IMR-90 (cell line): Measurements from ENCODE around the gene CPNE9. TPM values are rescaled to one million over a fixed set of nuclear protein-coding genes. Genes with fewer than 3 reads are reported as not detected.

Experiments
- ATAC-seq: fragments of 200-7000 bp; cut with Tn5 transposase; 2 replicates; pipeline ENCODE4 v1.9.1; 2020; ENCODE audit warnings: low read depth, mild to moderate bottlenecking, moderate library complexity
- BruUV-seq: library from RNA; stranded (reverse); fragments of 400-500 nt; replicated peaks from 2 replicates; lab custom pipeline; 2021; lab: Mats Ljungman, UMichigan
- CTCF ChIA-PET: fragments of 300-600 bp; formaldehyde crosslinking; extraction: SDS; loops from one replicate; lab custom pipeline; 2021; ENCODE audit warnings: antibody characterized with exemption; lab: Yijun Ruan, JAX
- POLR2A ChIA-PET: fragments of 300-600 bp; sonication (Branson Sonifier 250); formaldehyde crosslinking; loops from one replicate; lab custom pipeline; 2022; ENCODE audit warnings: antibody characterized with exemption; ENCODE audit not compliant: unreplicated experiment; lab: Charles Lee
- DNase-seq: peaks from one replicate; pipeline ENCODE4 v3.0.0; 2013
- H2AFZ ChIP-seq: replicated peaks from 2 replicates; pipeline ENCODE3; 2013; ENCODE audit warnings: low read length, mild to moderate bottlenecking; ENCODE audit not compliant: poor library complexity
- H2AK5ac ChIP-seq: 2 replicates; pipeline ENCODE4 v1.6.1; 2013; ENCODE audit warnings: low read depth, low read length, inconsistent platforms
- H2AK9ac ChIP-seq: replicated peaks from 2 replicates; pipeline ENCODE3; 2013; ENCODE audit warnings: mild to moderate bottlenecking, low read depth, low read length, moderate library complexity; ENCODE audit not compliant: poor library complexity
- H2BK120ac ChIP-seq: 2 replicates; pipeline ENCODE4 v1.6.1; 2013; ENCODE audit warnings: low read depth, low read length, inconsistent platforms
- H2BK15ac ChIP-seq: 3 replicates; pipeline ENCODE4 v1.6.1; 2013; ENCODE audit warnings: low read depth, low read length, inconsistent platforms
- H2BK20ac ChIP-seq: 2 replicates; pipeline ENCODE4 v1.6.1; 2013; ENCODE audit warnings: low read depth, mild to moderate bottlenecking, inconsistent platforms, low read length, moderate library complexity
- H2BK5ac ChIP-seq: 2 replicates; pipeline ENCODE4 v1.6.1; 2013; ENCODE audit warnings: mild to moderate bottlenecking, low read depth, low read length, inconsistent platforms; ENCODE audit not compliant: poor library complexity, severe bottlenecking
- H3K14ac ChIP-seq: replicated peaks from 2 replicates; pipeline ENCODE4 v1.6.1; 2013; ENCODE audit warnings: low read depth, low read length, inconsistent platforms
- H3K18ac ChIP-seq: 2 replicates; pipeline ENCODE4 v1.6.1; 2013; ENCODE audit warnings: low read depth, low read length, control low read depth
- H3K23ac ChIP-seq: 2 replicates; pipeline ENCODE4 v1.6.1; 2013; ENCODE audit warnings: low read depth, low read length, inconsistent platforms
- H3K27ac ChIP-seq: 2 replicates; pipeline ENCODE4 v1.5.1; 2013; ENCODE audit warnings: mild to moderate bottlenecking, control low read depth, low read length; ENCODE audit not compliant: insufficient read depth
- H3K27me3 ChIP-seq: 2 replicates; pipeline ENCODE4 v1.6.1; 2013; ENCODE audit warnings: low read length; ENCODE audit not compliant: control insufficient read depth, insufficient read depth
- H3K36me3 ChIP-seq: 2 replicates; pipeline ENCODE4 v1.6.1; 2013; ENCODE audit warnings: low read length, mixed read lengths; ENCODE audit not compliant: control insufficient read depth, insufficient read depth
- H3K4ac ChIP-seq: 2 replicates; pipeline ENCODE4 v1.6.1; 2013; ENCODE audit warnings: low read depth, low read length, inconsistent platforms
- H3K4me1 ChIP-seq: 2 replicates; pipeline ENCODE4 v1.6.1; 2013; ENCODE audit warnings: low read length, mixed read lengths; ENCODE audit not compliant: control insufficient read depth, insufficient read depth
- H3K4me2 ChIP-seq: 2 replicates; pipeline ENCODE4 v1.6.1; 2013; ENCODE audit warnings: low read depth, mild to moderate bottlenecking, control low read depth, low read length, moderate library complexity
- H3K4me3 ChIP-seq: 2 replicates; pipeline ENCODE4 v1.5.1; 2013; ENCODE audit warnings: low read depth, mild to moderate bottlenecking, control low read depth, low read length, moderate library complexity; ENCODE audit not compliant: insufficient read depth
- H3K56ac ChIP-seq: 2 replicates; pipeline ENCODE4 v1.6.1; 2013; ENCODE audit warnings: low read length, inconsistent platforms; ENCODE audit not compliant: insufficient read depth; ENCODE audit errors: extremely low read depth
- H3K79me1 ChIP-seq, 2 experiments: 2 replicates each; pipeline ENCODE4 v1.6.1; 2013; ENCODE audit warnings: low read length in 2 of 2, inconsistent platforms in 1 of 2, low read depth in 1 of 2
- H3K9ac ChIP-seq: 2 replicates; pipeline ENCODE4 v1.6.1; 2013; ENCODE audit warnings: low read depth, low read length, control low read depth
- H3K9me1 ChIP-seq: 2 replicates; pipeline ENCODE4 v1.6.1; 2013; ENCODE audit warnings: low read length, inconsistent platforms; ENCODE audit not compliant: insufficient read depth
- H3K9me3 ChIP-seq: 2 replicates; pipeline ENCODE4 v1.6.1; 2013; ENCODE audit warnings: low read length; ENCODE audit not compliant: control insufficient read depth, insufficient read depth
- H4K20me1 ChIP-seq: 2 replicates; pipeline ENCODE4 v1.6.1; 2013; ENCODE audit warnings: low read length, inconsistent platforms; ENCODE audit not compliant: insufficient read depth
- H4K5ac ChIP-seq: 2 replicates; pipeline ENCODE4 v1.6.1; 2013; ENCODE audit warnings: mild to moderate bottlenecking, low read depth, low read length, control low read depth
- H4K8ac ChIP-seq, 2 experiments: 2 replicates each; pipeline ENCODE4 v1.6.1; 2013; ENCODE audit warnings: low read depth in 2 of 2, low read length in 2 of 2, control low read depth in 1 of 2, inconsistent platforms in 1 of 2
- H4K91ac ChIP-seq: 2 replicates; pipeline ENCODE4 v1.6.1; 2013; ENCODE audit warnings: low read depth, low read length, inconsistent platforms; ENCODE audit not compliant: insufficient read depth
- BHLHE40 ChIP-seq: fragments of 150-350 bp; IDR thresholded peaks from 2 replicates; pipeline ENCODE4 v1.6.1; 2016; ENCODE audit warnings: mild to moderate bottlenecking, low read depth, low read length
- CEBPB ChIP-seq: IDR thresholded peaks from 2 replicates; pipeline ENCODE4 v1.6.1; 2012; ENCODE audit warnings: low read depth, low read length, improper control_type of control experiment
- CHD1 ChIP-seq: IDR thresholded peaks from 2 replicates; pipeline ENCODE4 v1.6.1; 2012; ENCODE audit warnings: low read depth, low read length, improper control_type of control experiment
- CTCF ChIP-seq: conservative IDR thresholded peaks from 2 replicates; pipeline ENCODE4 v1.5.1; 2012; ENCODE audit warnings: mild to moderate bottlenecking, low read depth, low read length, improper control_type of control experiment
- ELK1 ChIP-seq: fragments of 150-350 bp; IDR thresholded peaks from 2 replicates; pipeline ENCODE4 v1.6.1; 2016; ENCODE audit warnings: low read depth, mild to moderate bottlenecking, low read length, moderate library complexity, borderline replicate concordance
- FOS ChIP-seq: fragments of 150-350 bp; IDR thresholded peaks from 2 replicates; pipeline ENCODE4 v1.6.1; 2016; ENCODE audit warnings: low read depth, low read length
- MAFK ChIP-seq: IDR thresholded peaks from 2 replicates; pipeline ENCODE4 v1.6.1; 2012; ENCODE audit warnings: low read depth, low read length, improper control_type of control experiment
- MAZ ChIP-seq: IDR thresholded peaks from 2 replicates; pipeline ENCODE4 v1.6.1; 2012; ENCODE audit warnings: low read depth, mild to moderate bottlenecking, low read length, improper control_type of control experiment, moderate library complexity, borderline replicate concordance
- MXI1 ChIP-seq: IDR thresholded peaks from 2 replicates; pipeline ENCODE4 v1.6.1; 2012; ENCODE audit warnings: low read depth, mild to moderate bottlenecking, low read length, moderate library complexity, borderline replicate concordance
- POLR2A ChIP-seq: IDR thresholded peaks from 2 replicates; pipeline ENCODE4 v1.6.1; 2012; ENCODE audit warnings: mild to moderate bottlenecking, low read depth, low read length
- RAD21 ChIP-seq: IDR thresholded peaks from 2 replicates; pipeline ENCODE4 v1.6.1; 2012; ENCODE audit warnings: low read length, improper control_type of control experiment
- RCOR1 ChIP-seq: IDR thresholded peaks from 2 replicates; pipeline ENCODE4 v1.6.1; 2012; ENCODE audit warnings: mild to moderate bottlenecking, low read length, improper control_type of control experiment; ENCODE audit not compliant: insufficient replicate concordance
- RFX5 ChIP-seq: IDR thresholded peaks from 2 replicates; pipeline ENCODE4 v1.8.0; 2012; ENCODE audit warnings: low read depth, mild to moderate bottlenecking, low read length, moderate library complexity
- SMC3 ChIP-seq: fragments of 150-350 bp; IDR thresholded peaks from 2 replicates; pipeline ENCODE4 v1.6.1; 2016; ENCODE audit warnings: low read depth, mild to moderate bottlenecking, antibody characterized with exemption, low read length, moderate library complexity
- USF2 ChIP-seq: fragments of 150-350 bp; IDR thresholded peaks from 2 replicates; pipeline ENCODE4 v1.6.1; 2017; ENCODE audit warnings: mild to moderate bottlenecking, antibody characterized with exemption, low read length, low read depth
- WGBS, 2 experiments: methylation state at CpG; one replicate each; pipeline versions ENCODE4 v1.1.5 to v1.1.7; 2013; ENCODE audit warnings: missing lambda C conversion rate in 2 of 2; ENCODE audit not compliant: insufficient read length in 1 of 2; ENCODE audit errors: extremely low coverage in 2 of 2; 5-methylcytosine and 5-hydroxymethylcytosine counted together
- dilution Hi-C: fragments of 300-500 bp; cut with HindIII; formaldehyde crosslinking; loops from one replicate; pipeline ENCODE4 v1.14.3; 2018; ENCODE audit warnings: low sequenced_read_pairs; ENCODE audit not compliant: unreplicated experiment
- in situ Hi-C: fragments of 300-500 bp; cut with MboI; formaldehyde crosslinking; loops from 3 replicates; pipeline ENCODE4 v1.14.3; 2019; ENCODE audit warnings: low sequenced_read_pairs, inconsistent platforms, mixed read lengths
- intact Hi-C: fragments of 100-400 bp; cut with micrococcal nuclease; formaldehyde crosslinking; loops from 2 replicates; pipeline ENCODE4 v1.10.0; 2022
- polyA plus RNA-seq, 3 experiments: library from polyadenylated mRNA; depleted of rRNA; stranded (reverse); fragments of >200 nt; gene quantifications; 2 replicates each; pipeline ENCODE4 v1.2.3, GENCODE V29; 2012; ENCODE audit warnings: low replicate concordance in 1 of 3
- total RNA-seq: library from RNA; depleted of rRNA; stranded (reverse); fragments of >200 nt; gene quantifications from 2 replicates; pipeline ENCODE4 v1.2.3, GENCODE V29; 2012

CPNE9 gene
- total and polyA plus RNA-seq, 2 of the 4 experiments (the other 2 are of a cell fraction): not detected

GRCh38 chr3:9730657-9731205 is 27.1 kb downstream of the CPNE9 start:
- Histone ChIP-seq H3K4ac (peak overlapping the region; percentile 28; the same call in 1 of the 2 replicates), H4K8ac (peak overlapping the region; percentile 46 to 73; a peak in 2 of 4 replicates), H3K14ac (no peak overlapping the region), H2BK20ac (no peak overlapping the region), H2BK5ac (peak overlapping the region; percentile 50), H3K4me2 (peak overlapping the region; percentile 56), H3K4me1 (peaks cover 8% of the 10 kb centered on the region; the same call in 1 of the 2 replicates), H2AK9ac (no peak overlapping the region), H3K23ac (no peak overlapping the region), H4K91ac (0 out of 2 replicates have a peak overlapping the region, but pooled peaks have one; percentile 35), H3K4me3 (peak overlapping the region; percentile 38), H3K79me1 (peaks cover 12 to 31% of the 10 kb centered on the region in 2 experiments; a peak in 3 of 4 replicates), H2AK5ac (no peak overlapping the region), H3K56ac (peak overlapping the region; percentile 22; the same call in 1 of the 2 replicates), H3K18ac (peak overlapping the region; percentile 27; the same call in 1 of the 2 replicates), H3K27me3 (no peaks in the 10 kb centered on the region), H3K9me1 (peaks cover 10% of the 10 kb centered on the region; the same call in 1 of the 2 replicates), H4K5ac (no peak overlapping the region), H4K20me1 (peaks cover 25% of the 10 kb centered on the region), H3K9ac (peak overlapping the region; percentile 5), H2BK120ac (0 out of 2 replicates have a peak overlapping the region, but pooled peaks have one; percentile 41), H3K36me3 (peaks cover 8% of the 10 kb centered on the region), H2BK15ac (no peak overlapping the region), H3K9me3 (no peaks in the 10 kb centered on the region), H2AFZ (peak overlapping the region; percentile 93), H3K27ac (peak overlapping the region; percentile 84)
- DNase-seq: no peak
- BruUV-seq: no TSS peak
- ATAC-seq: peak; percentile 78
- CTCF ChIA-PET: interaction anchor here (0.6 to 1.0 kb wide), 3 partner anchors 9 to 742 kb away, joined by 3 to 4 read pairs (median 3); no protein-coding TSS in a partner anchor
- no peak for TF ChIP-seq CEBPB
- TF ChIP-seq RAD21: no peak
- no peak for TF ChIP-seq POLR2A
- no peak for TF ChIP-seq MAZ
- TF ChIP-seq BHLHE40: no peak
- TF ChIP-seq ELK1: no peak
- TF ChIP-seq RFX5: no peak
- TF ChIP-seq CHD1: no peak
- TF ChIP-seq RCOR1: no peak
- TF ChIP-seq MAFK: no peak
- TF ChIP-seq MXI1: no peak
- no peak for TF ChIP-seq SMC3
- TF ChIP-seq FOS: no peak
- no peak for TF ChIP-seq CTCF
- no peak for TF ChIP-seq USF2
- in situ Hi-C loops (no loop called here), intact Hi-C loops (loop anchor here (1.0 to 5.0 kb wide), 2 partner anchors 19 to 62 kb away; partner anchors contain the start of genes ARPC4, OGG1 and TADA3), dilution Hi-C loops (no loop called here)
- 3% methylated on average over 11 of the region's 17 CpGs; no CpG with 5 or more reads in 1 of the 2 experiments for WGBS, 2 experiments
- POLR2A ChIA-PET: no interaction called here
